GM19238 (cell line): ENCODE measurements around the gene SULT1A2.
"Not testable (repeated sequence)": the region's sequence is repeated elsewhere in the genome, so short reads cannot be mapped to it uniquely, and the experiment has no call there.

Experiments
- DNase-seq: peaks from one replicate; pipeline ENCODE4 v3.0.0; 2011; ENCODE audit warnings: low spot score; ENCODE audit not compliant: insufficient read length

Gene SULT1A2

GRCh38 chr16:28591355-28591754 is 5.5 kb downstream of the SULT1A2 start:
- no peak for DNase-seq

GRCh38 chr16:28590384-28591340 is 6.2 kb downstream of the SULT1A2 start:
- DNase-seq = no peak

GRCh38 chr16:28589930-28590329 is 6.9 kb downstream of the SULT1A2 start:
- DNase-seq = no peak

- DNase-seq = no peak
Measured at GRCh38 chr16:28589069-28589468, 7.8 kb downstream of the SULT1A2 start.

- DNase-seq = no peak
Measured at GRCh38 chr16:28587386-28587785, 9.5 kb downstream of the SULT1A2 start.

- DNase-seq = no peak
Measured at GRCh38 chr16:28586466-28586865, 10.4 kb downstream of the SULT1A2 start.

- DNase-seq = no peak
Measured at GRCh38 chr16:28585674-28586073, 11.2 kb downstream of the SULT1A2 start.

GRCh38 chr16:28580726-28581315 is 16.0 kb downstream of the SULT1A2 start:
- no peak for DNase-seq

- DNase-seq = no peak
Measured at GRCh38 chr16:28575446-28576109, 21.3 kb downstream of the SULT1A2 start.

GRCh38 chr16:28574925-28575324 is 21.9 kb downstream of the SULT1A2 start:
- no peak for DNase-seq

- DNase-seq = no peak
Measured at GRCh38 chr16:28573738-28574718, 22.8 kb downstream of the SULT1A2 start.

GRCh38 chr16:28572696-28573510 is 23.9 kb downstream of the SULT1A2 start:
- no peak for DNase-seq

- DNase-seq = no peak
Measured at GRCh38 chr16:28569968-28570752, 26.7 kb downstream of the SULT1A2 start.

- DNase-seq = no peak
Measured at GRCh38 chr16:28569021-28569420, 27.8 kb downstream of the SULT1A2 start.

GRCh38 chr16:28567292-28567691 is 29.6 kb downstream of the SULT1A2 start:
- DNase-seq = no peak

GRCh38 chr16:28566233-28566925 is 30.5 kb downstream of the SULT1A2 start:
- not testable (repeated sequence) for DNase-seq

GRCh38 chr16:28563218-28563617 is 33.6 kb downstream of the SULT1A2 start:
- DNase-seq = no peak

GRCh38 chr16:28562199-28562598 is 34.7 kb downstream of the SULT1A2 start:
- no peak for DNase-seq
